Endothelial cell of umbilical vein (primary cell): Measurements from ENCODE around the gene MT1B. TPM values are rescaled to one million over a fixed set of nuclear protein-coding genes. Genes with fewer than 3 reads are reported as not detected.

Source experiments
- BruUV-seq: library from RNA; stranded (reverse); fragments of 400-500 nt; replicated peaks from 2 replicates; lab custom pipeline; 2021; lab: Mats Ljungman, UMichigan
- CTCF ChIA-PET: fragments of 300-600, 350-600 bp; sonication (Branson Sonifier 250); formaldehyde crosslinking; loops from one replicate; lab custom pipeline; 2021; ENCODE audit warnings: antibody characterized with exemption, inconsistent platforms; lab: Charles Lee
- POLR2A ChIA-PET: fragments of 300-600, 350-600 bp; sonication (Branson Sonifier 250); formaldehyde crosslinking; loops from one replicate; lab custom pipeline; 2021; ENCODE audit warnings: antibody characterized with exemption, inconsistent platforms; lab: Charles Lee
- DNase-seq: peaks from one replicate; pipeline ENCODE4 v3.0.0-alpha.2; 2011; ENCODE audit warnings: low read depth, low spot score
- FAIRE-seq: peaks from 2 replicates; lab custom pipeline; 2011; peaks lifted over from hg19 to GRCh38; lab: Jason Lieb, UNC
- H2AFZ ChIP-seq: 2 replicates; pipeline ENCODE4 v1.6.0; 2012; ENCODE audit warnings: low read depth, low read length, control low read depth, inconsistent platforms
- H3K27ac ChIP-seq: 2 replicates; pipeline ENCODE4 v1.5.1; 2011; ENCODE audit warnings: low read depth, mild to moderate bottlenecking, control low read depth, low read length, moderate library complexity; ENCODE audit not compliant: insufficient read depth
- H3K27me3 ChIP-seq, 2 experiments: 2 replicates each; pipeline versions ENCODE4 v1.6.0 to v1.6.1; 2011; ENCODE audit warnings: low read length in 2 of 2, mixed read lengths in 1 of 2; ENCODE audit not compliant: control insufficient read depth in 2 of 2, insufficient read depth in 2 of 2
- H3K36me3 ChIP-seq, 2 experiments: 2 replicates in 1 of 2; 3 replicates in 1 of 2; pipeline ENCODE4 v1.5.1; 2011; ENCODE audit warnings: low read length in 2 of 2, mild to moderate bottlenecking in 1 of 2, moderate library complexity in 1 of 2; ENCODE audit not compliant: control insufficient read depth in 2 of 2, insufficient read depth in 2 of 2; ENCODE audit errors: extremely low read depth in 1 of 2
- H3K4me1 ChIP-seq: 3 replicates; pipeline ENCODE4 v1.5.1; 2011; ENCODE audit warnings: mild to moderate bottlenecking, low read length; ENCODE audit not compliant: control insufficient read depth, insufficient read depth; ENCODE audit errors: extremely low read depth
- H3K4me2 ChIP-seq: 2 replicates; pipeline ENCODE4 v1.6.1; 2011; ENCODE audit warnings: low read length, control low read depth, mixed read lengths; ENCODE audit not compliant: insufficient read depth
- H3K4me3 ChIP-seq, 3 experiments: fragments of 200-600 bp in 1 of 3; sonication (generic), shearing (Covaris generic) in 1 of 3; replicated peaks in 1 of 3; 2 replicates each; pipeline ENCODE4 v1.5.1; 2011 to 2016; ENCODE audit warnings: control low read depth in 3 of 3, low read length in 3 of 3, mild to moderate bottlenecking in 2 of 3, inconsistent platforms in 1 of 3, low read depth in 1 of 3, moderate library complexity in 1 of 3; ENCODE audit not compliant: insufficient read depth in 1 of 3
- H3K79me2 ChIP-seq: 2 replicates; pipeline ENCODE4 v1.6.0; 2012; ENCODE audit warnings: low read length, inconsistent platforms; ENCODE audit not compliant: control insufficient read depth, insufficient read depth
- H3K9ac ChIP-seq: replicated peaks from 2 replicates; pipeline ENCODE3; 2011; ENCODE audit warnings: low read length, control low read depth; ENCODE audit not compliant: insufficient read depth; ENCODE audit errors: extremely low read depth
- H3K9me1 ChIP-seq: replicated peaks from 3 replicates; pipeline ENCODE4 v1.6.0; 2011; ENCODE audit warnings: mild to moderate bottlenecking, low read length; ENCODE audit not compliant: control insufficient read depth, insufficient read depth; ENCODE audit errors: extremely low read depth
- H3K9me3 ChIP-seq: replicated peaks from 2 replicates; pipeline ENCODE4 v1.5.1; 2012; ENCODE audit warnings: low read length, inconsistent platforms; ENCODE audit not compliant: control insufficient read depth, insufficient read depth
- H4K20me1 ChIP-seq: replicated peaks from 2 replicates; pipeline ENCODE3; 2011; ENCODE audit warnings: mild to moderate bottlenecking, low read length; ENCODE audit not compliant: control insufficient read depth, insufficient read depth; ENCODE audit errors: extremely low read depth
- EZH2 ChIP-seq: IDR thresholded peaks from 2 replicates; pipeline ENCODE4 v1.6.1; 2012; ENCODE audit warnings: borderline replicate concordance, low read depth, mild to moderate bottlenecking, moderate library complexity, low read length, inconsistent platforms; ENCODE audit not compliant: severe bottlenecking
- FOS ChIP-seq: IDR thresholded peaks from 2 replicates; pipeline ENCODE4 v1.6.1; 2011; ENCODE audit warnings: mild to moderate bottlenecking, low read length, moderate library complexity, borderline replicate concordance; ENCODE audit not compliant: insufficient read depth
- GATA2 ChIP-seq: IDR thresholded peaks from 2 replicates; pipeline ENCODE4 v1.7.0; 2011; ENCODE audit warnings: low read depth, mild to moderate bottlenecking, moderate library complexity, mixed read lengths, low read length; ENCODE audit not compliant: insufficient read length, insufficient read depth
- JUN ChIP-seq: IDR thresholded peaks from 2 replicates; pipeline ENCODE4 v1.6.1; 2011; ENCODE audit warnings: borderline replicate concordance, low read depth; ENCODE audit not compliant: insufficient read length, insufficient read depth
- MYC ChIP-seq: IDR thresholded peaks from one replicate; pipeline ENCODE4 v1.6.1; 2011; ENCODE audit warnings: mild to moderate bottlenecking, low read depth, low read length
- POLR2A ChIP-seq: IDR thresholded peaks from 2 replicates; pipeline ENCODE4 v1.6.1; 2012; ENCODE audit warnings: low read depth, mild to moderate bottlenecking, control low read depth, low read length
- POLR2AphosphoS5 ChIP-seq: IDR thresholded peaks from 2 replicates; pipeline ENCODE4 v1.6.1; 2012; ENCODE audit warnings: low read depth, mild to moderate bottlenecking, control low read depth, low read length, moderate library complexity; ENCODE audit not compliant: insufficient read depth
- dilution Hi-C: fragments of 300-500 bp; cut with MboI; formaldehyde crosslinking; loops from one replicate; pipeline ENCODE4 v1.15.0; 2019; ENCODE audit warnings: low sequenced_read_pairs; ENCODE audit not compliant: extremely low pct_ligation_motif_present
- intact Hi-C: fragments of 100-400 bp; cut with micrococcal nuclease; formaldehyde crosslinking; loops from one replicate; pipeline ENCODE4 v1.10.0; 2022
- polyA plus RNA-seq, 4 experiments: library from polyadenylated mRNA; depleted of rRNA in 3 of 4; stranded (reverse) in 3 of 4; unstranded in 1 of 4; fragments of >200 nt; gene quantifications; 2 replicates each; pipeline versions ENCODE4 v1.2.1 to v1.2.3, GENCODE V29; 2011 to 2012; ENCODE audit warnings: missing spikeins in 1 of 4
- total RNA-seq: library from RNA; stranded (reverse); gene quantifications from 2 replicates; pipeline ENCODE4 v1.2.3, GENCODE V29; 2021
- TF ChIP-seq, protein P1 (sequence below): IDR thresholded peaks from 2 replicates; pipeline ENCODE4 v1.6.1; 2011; ENCODE audit not compliant: insufficient read depth, insufficient read length
- TF ChIP-seq, protein P2 (sequence below), 2 donors: IDR thresholded peaks; 1 replicate in 1 of 2; 2 replicates in 1 of 2; pipeline ENCODE4 v1.5.1; 2011; ENCODE audit warnings: low read length in 2 of 2, mild to moderate bottlenecking in 2 of 2, moderate library complexity in 2 of 2, control low read depth in 1 of 2, inconsistent platforms in 1 of 2, low read depth in 1 of 2; ENCODE audit not compliant: insufficient read depth in 1 of 2; ENCODE audit errors: extremely low read depth in 1 of 2

The MT1B gene
- total and polyA plus RNA-seq, 2 donors (not counting 3 experiments of a cell fraction or from before 2014, with no cell fraction given): not detected

DNA sequence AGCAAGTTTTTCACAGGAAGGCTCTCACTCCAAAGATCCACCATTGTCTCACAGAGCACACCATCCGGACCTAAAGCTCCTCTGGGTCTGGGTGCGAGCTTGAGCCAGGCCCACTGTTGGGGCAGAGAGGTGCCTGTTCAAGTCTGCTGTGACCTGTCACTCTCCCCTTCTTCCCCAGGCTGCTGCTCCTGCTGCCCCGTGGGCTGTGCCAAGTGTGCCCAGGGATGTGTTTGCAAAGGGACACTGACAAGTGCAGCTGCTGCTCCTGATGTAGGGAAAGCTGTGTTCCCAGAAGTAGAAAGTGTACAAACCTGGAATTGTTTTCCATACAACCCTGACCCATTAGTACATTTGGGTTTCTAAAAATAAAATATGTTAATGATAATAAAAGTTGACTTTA lies 25.8 kb downstream of the MT1B start:
- Histone ChIP-seq H3K9me3 (no peaks in the 10 kb centered on the region), H3K9me1 (no peaks in the 10 kb centered on the region), H3K9ac (no peak overlapping the region), H3K4me3 (no peak overlapping the region), H3K36me3 (no peaks in the 10 kb centered on the region), H4K20me1 (no peaks in the 10 kb centered on the region), H3K27ac (no peak overlapping the region), H3K27me3 (peaks cover 19 to 28% of the 10 kb centered on the region in 2 experiments), H3K4me2 (no peak overlapping the region), H3K4me1 (peaks cover 5% of the 10 kb centered on the region), H2AFZ (no peak overlapping the region), H3K79me2 (no peaks in the 10 kb centered on the region)
- BruUV-seq: no TSS peak
- TF ChIP-seq EZH2 (no peak), MYC (no peak), JUN (no peak), GATA2 (no peak), POLR2A (no peak), FOS (no peak), POLR2AphosphoS5 (no peak)
- TF ChIP-seq, protein P1, sequence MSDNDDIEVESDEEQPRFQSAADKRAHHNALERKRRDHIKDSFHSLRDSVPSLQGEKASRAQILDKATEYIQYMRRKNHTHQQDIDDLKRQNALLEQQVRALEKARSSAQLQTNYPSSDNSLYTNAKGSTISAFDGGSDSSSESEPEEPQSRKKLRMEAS: no peak
- TF ChIP-seq, protein P2, sequence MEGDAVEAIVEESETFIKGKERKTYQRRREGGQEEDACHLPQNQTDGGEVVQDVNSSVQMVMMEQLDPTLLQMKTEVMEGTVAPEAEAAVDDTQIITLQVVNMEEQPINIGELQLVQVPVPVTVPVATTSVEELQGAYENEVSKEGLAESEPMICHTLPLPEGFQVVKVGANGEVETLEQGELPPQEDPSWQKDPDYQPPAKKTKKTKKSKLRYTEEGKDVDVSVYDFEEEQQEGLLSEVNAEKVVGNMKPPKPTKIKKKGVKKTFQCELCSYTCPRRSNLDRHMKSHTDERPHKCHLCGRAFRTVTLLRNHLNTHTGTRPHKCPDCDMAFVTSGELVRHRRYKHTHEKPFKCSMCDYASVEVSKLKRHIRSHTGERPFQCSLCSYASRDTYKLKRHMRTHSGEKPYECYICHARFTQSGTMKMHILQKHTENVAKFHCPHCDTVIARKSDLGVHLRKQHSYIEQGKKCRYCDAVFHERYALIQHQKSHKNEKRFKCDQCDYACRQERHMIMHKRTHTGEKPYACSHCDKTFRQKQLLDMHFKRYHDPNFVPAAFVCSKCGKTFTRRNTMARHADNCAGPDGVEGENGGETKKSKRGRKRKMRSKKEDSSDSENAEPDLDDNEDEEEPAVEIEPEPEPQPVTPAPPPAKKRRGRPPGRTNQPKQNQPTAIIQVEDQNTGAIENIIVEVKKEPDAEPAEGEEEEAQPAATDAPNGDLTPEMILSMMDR (IDR thresholded peaks at IDR 0.05; ENCODE audit: extremely low read depth in 1 of 2, insufficient read depth in 1 of 2, low read depth in 1 of 2, low read length in 2 of 2): no peak
- intact Hi-C loops: no loop called here
- no peak for DNase-seq
- FAIRE-seq: no peak
- dilution Hi-C loops: no loop called here
- ChIA-PET POLR2A (no interaction called here), CTCF (interaction anchor here (0.9 to 2.5 kb wide), 5 partner anchors 19 to 112 kb away, joined by 3 to 22 read pairs (median 4); no protein-coding TSS in a partner anchor)
